Liver (tissue), 3 donors: ENCODE data around the gene STH.

Experiments used
- ATF3 ChIP-seq: IDR thresholded peaks from 2 replicates; pipeline ENCODE4 v1.6.1; 2016; ENCODE audit warnings: antibody characterized with exemption
- CTCF ChIP-seq: fragments of 150-350 bp; IDR thresholded peaks from 2 replicates; pipeline ENCODE4 v1.5.1; 2017; ENCODE audit warnings: improper control_type of control experiment, low read depth, low read length; ENCODE audit not compliant: missing input control
- EGR1 ChIP-seq, 2 donors: IDR thresholded peaks; 2 replicates each; pipeline ENCODE4 v1.6.1; 2016 to 2018; ENCODE audit warnings: antibody characterized with exemption in 2 of 2, low read depth in 2 of 2
- GABPA ChIP-seq, 2 donors: IDR thresholded peaks in 1 of 2; conservative IDR thresholded peaks in 1 of 2; 2 replicates each; pipeline ENCODE4 v1.6.1; 2016; ENCODE audit warnings: antibody characterized with exemption in 2 of 2, mild to moderate bottlenecking in 1 of 2, moderate library complexity in 1 of 2
- RAD21 ChIP-seq, 2 donors: IDR thresholded peaks; 2 replicates each; pipeline ENCODE4 v1.6.1; 2016; ENCODE audit warnings: antibody characterized with exemption in 2 of 2, mild to moderate bottlenecking in 2 of 2
- REST ChIP-seq: IDR thresholded peaks from 2 replicates; pipeline ENCODE4 v1.6.1; 2016; ENCODE audit warnings: antibody characterized with exemption, mild to moderate bottlenecking
- SP1 ChIP-seq: IDR thresholded peaks from 2 replicates; pipeline ENCODE4 v1.6.1; 2018; ENCODE audit warnings: antibody characterized with exemption, mild to moderate bottlenecking
- YY1 ChIP-seq: IDR thresholded peaks from 2 replicates; pipeline ENCODE4 v1.6.1; 2016; ENCODE audit warnings: antibody characterized with exemption, mild to moderate bottlenecking
- TF ChIP-seq, protein P1 (sequence below): IDR thresholded peaks from 2 replicates; pipeline ENCODE4 v1.6.1; 2016; ENCODE audit warnings: antibody characterized with exemption
- TF ChIP-seq, protein P2 (sequence below): IDR thresholded peaks from 2 replicates; pipeline ENCODE4 v1.6.1; 2016; ENCODE audit warnings: antibody characterized with exemption
- donor health status: healthy.
- donor health status: healthy.

DNA sequence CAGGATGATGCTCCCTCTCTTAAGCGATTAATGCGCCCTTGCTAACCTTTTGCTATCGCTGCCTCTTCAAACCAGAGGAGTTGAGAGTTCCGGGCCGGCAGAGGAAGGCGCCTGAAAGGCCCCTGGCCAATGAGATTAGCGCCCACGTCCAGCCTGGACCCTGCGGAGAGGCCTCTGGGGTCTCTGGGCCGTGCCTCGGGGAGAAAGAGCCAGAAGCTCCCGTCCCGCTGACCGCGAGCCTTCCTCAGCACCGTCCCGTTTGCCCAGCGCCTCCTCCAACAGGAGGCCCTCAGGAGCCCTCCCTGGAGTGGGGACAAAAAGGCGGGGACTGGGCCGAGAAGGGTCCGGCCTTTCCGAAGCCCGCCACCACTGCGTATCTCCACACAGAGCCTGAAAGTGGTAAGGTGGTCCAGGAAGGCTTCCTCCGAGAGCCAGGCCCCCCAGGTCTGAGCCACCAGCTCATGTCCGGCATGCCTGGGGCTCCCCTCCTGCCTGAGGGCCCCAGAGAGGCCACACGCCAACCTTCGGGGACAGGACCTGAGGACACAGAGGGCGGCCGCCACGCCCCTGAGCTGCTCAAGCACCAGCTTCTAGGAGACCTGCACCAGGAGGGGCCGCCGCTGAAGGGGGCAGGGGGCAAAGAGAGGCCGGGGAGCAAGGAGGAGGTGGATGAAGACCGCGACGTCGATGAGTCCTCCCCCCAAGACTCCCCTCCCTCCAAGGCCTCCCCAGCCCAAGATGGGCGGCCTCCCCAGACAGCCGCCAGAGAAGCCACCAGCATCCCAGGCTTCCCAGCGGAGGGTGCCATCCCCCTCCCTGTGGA, 16.0 kb upstream of the STH start:
- TF ChIP-seq CTCF (no peak), RAD21 (IDR thresholded peaks at IDR 0.05) (no peak), YY1 (no peak), ATF3 (no peak), REST (no peak), SP1 (no peak), GABPA (IDR thresholded peaks at IDR 0.05 in 1 of 2, conservative IDR thresholded peaks at IDR 0.05 in 1 of 2) (no peak), EGR1 (IDR thresholded peaks at IDR 0.05; ENCODE audit: low read depth in 2 of 2) (no peak)
- TF ChIP-seq, protein P1, sequence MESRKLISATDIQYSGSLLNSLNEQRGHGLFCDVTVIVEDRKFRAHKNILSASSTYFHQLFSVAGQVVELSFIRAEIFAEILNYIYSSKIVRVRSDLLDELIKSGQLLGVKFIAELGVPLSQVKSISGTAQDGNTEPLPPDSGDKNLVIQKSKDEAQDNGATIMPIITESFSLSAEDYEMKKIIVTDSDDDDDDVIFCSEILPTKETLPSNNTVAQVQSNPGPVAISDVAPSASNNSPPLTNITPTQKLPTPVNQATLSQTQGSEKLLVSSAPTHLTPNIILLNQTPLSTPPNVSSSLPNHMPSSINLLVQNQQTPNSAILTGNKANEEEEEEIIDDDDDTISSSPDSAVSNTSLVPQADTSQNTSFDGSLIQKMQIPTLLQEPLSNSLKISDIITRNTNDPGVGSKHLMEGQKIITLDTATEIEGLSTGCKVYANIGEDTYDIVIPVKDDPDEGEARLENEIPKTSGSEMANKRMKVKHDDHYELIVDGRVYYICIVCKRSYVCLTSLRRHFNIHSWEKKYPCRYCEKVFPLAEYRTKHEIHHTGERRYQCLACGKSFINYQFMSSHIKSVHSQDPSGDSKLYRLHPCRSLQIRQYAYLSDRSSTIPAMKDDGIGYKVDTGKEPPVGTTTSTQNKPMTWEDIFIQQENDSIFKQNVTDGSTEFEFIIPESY, result no peak
- TF ChIP-seq, protein P2, sequence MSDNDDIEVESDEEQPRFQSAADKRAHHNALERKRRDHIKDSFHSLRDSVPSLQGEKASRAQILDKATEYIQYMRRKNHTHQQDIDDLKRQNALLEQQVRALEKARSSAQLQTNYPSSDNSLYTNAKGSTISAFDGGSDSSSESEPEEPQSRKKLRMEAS, result no peak
